HepG2 (cell line): Measurements from ENCODE around the gene MAN1A1.

Source experiments
- ATF3 ChIP-seq: sonication (generic); formaldehyde crosslinking; IDR thresholded peaks from 2 replicates; pipeline ENCODE4 v1.4.0; 2020; ENCODE audit warnings: missing genetic modification reagents
- ZNF558 ChIP-seq: sonication (generic); formaldehyde crosslinking; IDR thresholded peaks from 2 replicates; pipeline ENCODE4 v1.9.0; 2022; ENCODE audit warnings: mild to moderate bottlenecking, missing genetic modification reagents, borderline replicate concordance

DNA sequence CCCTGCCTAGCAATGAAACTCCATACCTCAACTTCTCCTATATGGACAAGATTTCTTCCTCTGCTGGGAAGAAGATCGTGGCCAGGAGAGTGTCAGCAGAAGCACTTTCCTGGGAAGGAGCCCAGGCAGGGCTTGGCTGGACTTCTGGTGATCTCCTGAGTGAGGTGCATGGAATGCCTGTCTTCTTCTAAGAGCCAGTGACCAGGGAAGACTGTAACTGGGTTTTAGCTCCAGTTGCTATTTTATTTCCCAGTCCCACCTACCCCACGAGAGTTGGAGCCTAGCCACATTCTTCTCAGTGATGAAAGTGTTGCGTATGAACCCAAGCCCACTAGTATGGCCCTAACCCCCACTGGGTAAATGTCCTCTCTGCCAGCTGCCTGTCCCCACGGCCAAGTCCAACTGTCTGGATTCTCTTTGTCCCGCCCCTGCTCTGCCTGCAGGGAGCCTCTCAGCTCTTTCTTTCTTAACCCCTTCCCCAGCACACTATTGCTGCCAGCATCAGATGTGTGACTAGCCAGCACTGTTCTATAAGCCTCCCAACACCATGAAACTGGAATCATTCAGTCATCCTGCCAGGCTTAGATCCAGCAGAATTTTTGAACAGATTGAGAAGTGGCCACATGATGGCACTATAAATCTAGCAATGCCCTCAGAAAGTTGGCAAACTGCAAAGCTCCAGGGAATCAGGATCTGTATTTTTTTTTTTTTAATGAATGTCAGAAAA lies 201.3 kb downstream of the MAN1A1 start:
- no peak for TF ChIP-seq ZNF558 (CRISPR knock-in tag)
- TF ChIP-seq ATF3 (CRISPR knock-in tag): no peak
